PC-3 (cell line): ENCODE data around the gene ZBTB16.

ENCODE experiments used
- CTCF ChIP-seq: fragments of 300-600 bp; sonication (generic); conservative IDR thresholded peaks from 2 replicates; pipeline ENCODE4 v1.5.1; 2017; ENCODE audit warnings: antibody characterized with exemption, low read depth, mild to moderate bottlenecking, low read length
- EZH2 ChIP-seq: fragments of 300-600 bp; sonication (generic); IDR thresholded peaks from one replicate; pipeline ENCODE4 v1.6.1; 2017; ENCODE audit warnings: antibody characterized with exemption, mild to moderate bottlenecking, low read length; ENCODE audit not compliant: unreplicated experiment
- EZH2phosphoT487 ChIP-seq: fragments of 300-600 bp; sonication (generic); IDR thresholded peaks from 2 replicates; pipeline ENCODE4 v1.6.1; 2018; ENCODE audit warnings: mild to moderate bottlenecking, antibody characterized with exemption, low read length, borderline replicate concordance

- TF ChIP-seq CTCF (no peak), EZH2phosphoT487 (no peak), EZH2 (no peak)
Measured at GRCh38 chr11:114208377-114208776, 148.9 kb downstream of the ZBTB16 start.
